PFSK-1 (cell line): ENCODE data around the gene CD22.

ENCODE experiments used
- POLR2AphosphoS5 ChIP-seq: IDR thresholded peaks from 2 replicates; pipeline ENCODE4 v1.6.1; 2012; ENCODE audit warnings: low read depth, mild to moderate bottlenecking, control low read depth, low read length, moderate library complexity
- REST ChIP-seq, 2 experiments: IDR thresholded peaks; 2 replicates each; pipeline versions ENCODE4 v1.6.1 to v1.8.0; 2011 to 2012; ENCODE audit warnings: low read depth in 2 of 2, low read length in 2 of 2, control low read depth in 1 of 2, inconsistent platforms in 1 of 2, mild to moderate bottlenecking in 1 of 2, moderate library complexity in 1 of 2; ENCODE audit not compliant: insufficient read depth in 1 of 2

- TF ChIP-seq REST (IDR thresholded peaks at IDR 0.05; ENCODE audit: insufficient read depth in 1 of 2, low read depth in 2 of 2, low read length in 2 of 2) (no peak), POLR2AphosphoS5 (no peak)
Observed at GRCh38 chr19:35279374-35279773, 49.6 kb upstream of the CD22 start.
